ENCODE measurements around the gene TBC1D25.

DNA sequence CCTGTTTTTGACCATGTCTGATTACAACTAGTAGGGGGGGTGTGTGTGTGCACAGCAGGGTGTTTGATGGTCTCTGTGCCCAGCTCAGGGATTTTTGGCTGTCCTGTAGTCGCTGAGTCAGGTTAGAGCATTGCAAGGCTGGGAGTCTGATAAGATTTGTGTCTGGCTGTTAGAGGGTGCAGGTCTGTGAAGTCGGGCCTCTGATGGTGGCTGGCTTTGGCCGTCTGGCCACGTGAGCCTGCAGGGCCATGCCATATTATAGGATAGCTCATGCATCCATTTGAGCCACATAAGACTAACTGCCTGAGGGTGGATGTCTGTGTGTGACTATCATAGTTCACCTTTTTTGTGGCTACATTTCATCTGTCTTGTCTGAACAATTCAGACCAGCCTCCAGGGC lies 25.8 kb upstream of the TBC1D25 start:
- TF ChIP-seq, protein P1, sequence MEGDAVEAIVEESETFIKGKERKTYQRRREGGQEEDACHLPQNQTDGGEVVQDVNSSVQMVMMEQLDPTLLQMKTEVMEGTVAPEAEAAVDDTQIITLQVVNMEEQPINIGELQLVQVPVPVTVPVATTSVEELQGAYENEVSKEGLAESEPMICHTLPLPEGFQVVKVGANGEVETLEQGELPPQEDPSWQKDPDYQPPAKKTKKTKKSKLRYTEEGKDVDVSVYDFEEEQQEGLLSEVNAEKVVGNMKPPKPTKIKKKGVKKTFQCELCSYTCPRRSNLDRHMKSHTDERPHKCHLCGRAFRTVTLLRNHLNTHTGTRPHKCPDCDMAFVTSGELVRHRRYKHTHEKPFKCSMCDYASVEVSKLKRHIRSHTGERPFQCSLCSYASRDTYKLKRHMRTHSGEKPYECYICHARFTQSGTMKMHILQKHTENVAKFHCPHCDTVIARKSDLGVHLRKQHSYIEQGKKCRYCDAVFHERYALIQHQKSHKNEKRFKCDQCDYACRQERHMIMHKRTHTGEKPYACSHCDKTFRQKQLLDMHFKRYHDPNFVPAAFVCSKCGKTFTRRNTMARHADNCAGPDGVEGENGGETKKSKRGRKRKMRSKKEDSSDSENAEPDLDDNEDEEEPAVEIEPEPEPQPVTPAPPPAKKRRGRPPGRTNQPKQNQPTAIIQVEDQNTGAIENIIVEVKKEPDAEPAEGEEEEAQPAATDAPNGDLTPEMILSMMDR (IDR thresholded peaks at IDR 0.05; ENCODE audit: insufficient read depth, low read length) = no peak
- TF ChIP-seq, protein P2, sequence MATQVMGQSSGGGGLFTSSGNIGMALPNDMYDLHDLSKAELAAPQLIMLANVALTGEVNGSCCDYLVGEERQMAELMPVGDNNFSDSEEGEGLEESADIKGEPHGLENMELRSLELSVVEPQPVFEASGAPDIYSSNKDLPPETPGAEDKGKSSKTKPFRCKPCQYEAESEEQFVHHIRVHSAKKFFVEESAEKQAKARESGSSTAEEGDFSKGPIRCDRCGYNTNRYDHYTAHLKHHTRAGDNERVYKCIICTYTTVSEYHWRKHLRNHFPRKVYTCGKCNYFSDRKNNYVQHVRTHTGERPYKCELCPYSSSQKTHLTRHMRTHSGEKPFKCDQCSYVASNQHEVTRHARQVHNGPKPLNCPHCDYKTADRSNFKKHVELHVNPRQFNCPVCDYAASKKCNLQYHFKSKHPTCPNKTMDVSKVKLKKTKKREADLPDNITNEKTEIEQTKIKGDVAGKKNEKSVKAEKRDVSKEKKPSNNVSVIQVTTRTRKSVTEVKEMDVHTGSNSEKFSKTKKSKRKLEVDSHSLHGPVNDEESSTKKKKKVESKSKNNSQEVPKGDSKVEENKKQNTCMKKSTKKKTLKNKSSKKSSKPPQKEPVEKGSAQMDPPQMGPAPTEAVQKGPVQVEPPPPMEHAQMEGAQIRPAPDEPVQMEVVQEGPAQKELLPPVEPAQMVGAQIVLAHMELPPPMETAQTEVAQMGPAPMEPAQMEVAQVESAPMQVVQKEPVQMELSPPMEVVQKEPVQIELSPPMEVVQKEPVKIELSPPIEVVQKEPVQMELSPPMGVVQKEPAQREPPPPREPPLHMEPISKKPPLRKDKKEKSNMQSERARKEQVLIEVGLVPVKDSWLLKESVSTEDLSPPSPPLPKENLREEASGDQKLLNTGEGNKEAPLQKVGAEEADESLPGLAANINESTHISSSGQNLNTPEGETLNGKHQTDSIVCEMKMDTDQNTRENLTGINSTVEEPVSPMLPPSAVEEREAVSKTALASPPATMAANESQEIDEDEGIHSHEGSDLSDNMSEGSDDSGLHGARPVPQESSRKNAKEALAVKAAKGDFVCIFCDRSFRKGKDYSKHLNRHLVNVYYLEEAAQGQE (IDR thresholded peaks at IDR 0.05; ENCODE audit: insufficient replicate concordance, low read depth) = no peak
- TF ChIP-seq POLR2AphosphoS5 (IDR thresholded peaks at IDR 0.05; ENCODE audit: low read depth) = no peak
- no peak for TF ChIP-seq GABPA (IDR thresholded peaks at IDR 0.05; ENCODE audit: low read depth)
